Natural killer cell (primary cell): ENCODE results near the gene MR1. TPM values are rescaled to one million over a fixed set of nuclear protein-coding genes. Genes with fewer than 3 reads are reported as not detected.

Experiments used
- ATAC-seq, 3 donors: fragments of 150-1000 bp in 2 of 3; fragments of 200-7000 bp in 1 of 3; cut with Tn5 transposase; 1 replicate in 1 of 3; 2 replicates in 2 of 3; pipeline ENCODE4 v1.10.0; 2021; ENCODE audit warnings: mild to moderate bottlenecking in 2 of 3, moderate library complexity in 2 of 3
- DNase-seq, 2 donors: peaks; one replicate each; pipeline versions ENCODE4 v3.0.0 to v3.0.0-alpha.2; 2013 to 2021; ENCODE audit warnings: mixed read lengths in 1 of 2
- H3K27ac ChIP-seq: one replicate; pipeline ENCODE4 v1.5.1; 2013; ENCODE audit warnings: mild to moderate bottlenecking, low read length
- H3K27me3 ChIP-seq: one replicate; pipeline ENCODE4 v1.6.1; 2013; ENCODE audit warnings: low read length; ENCODE audit not compliant: control insufficient read depth, insufficient read depth
- H3K36me3 ChIP-seq: one replicate; pipeline ENCODE4 v1.6.1; 2013; ENCODE audit warnings: low read length; ENCODE audit not compliant: control insufficient read depth, insufficient read depth
- H3K4me1 ChIP-seq: one replicate; pipeline ENCODE4 v1.6.1; 2013; ENCODE audit warnings: low read length; ENCODE audit not compliant: control insufficient read depth, insufficient read depth
- H3K4me3 ChIP-seq: one replicate; pipeline ENCODE4 v1.5.1; 2013; ENCODE audit warnings: low read length
- H3K9me3 ChIP-seq: one replicate; pipeline ENCODE4 v1.6.1; 2013; ENCODE audit warnings: low read length; ENCODE audit not compliant: control insufficient read depth, insufficient read depth
- H3K27ac Mint-ChIP-seq, 2 donors: one replicate each; pipeline ENCODE4 v1.8.0; 2022; ENCODE audit warnings: mild to moderate bottlenecking in 2 of 2, mixed read lengths in 2 of 2, moderate library complexity in 1 of 2
- H3K27me3 Mint-ChIP-seq, 2 donors: one replicate each; pipeline ENCODE4 v1.8.0; 2022; ENCODE audit warnings: low read depth in 2 of 2, mixed read lengths in 2 of 2
- H3K36me3 Mint-ChIP-seq: one replicate; pipeline ENCODE4 v1.8.0; 2022; ENCODE audit warnings: mixed read lengths
- H3K4me1 Mint-ChIP-seq, 2 donors: one replicate each; pipeline ENCODE4 v1.8.0; 2022; ENCODE audit warnings: mixed read lengths in 2 of 2
- H3K4me3 Mint-ChIP-seq: one replicate; pipeline ENCODE4 v1.8.0; 2022; ENCODE audit warnings: mild to moderate bottlenecking, moderate library complexity, mixed read lengths
- H3K9me3 Mint-ChIP-seq, 2 donors: one replicate each; pipeline ENCODE4 v1.8.0; 2022; ENCODE audit warnings: mixed read lengths in 2 of 2
- CTCF ChIP-seq: fragments of 200-600 bp; IDR thresholded peaks from one replicate; pipeline ENCODE4 v1.8.0; 2022; ENCODE audit warnings: antibody characterized with exemption
- WGBS: methylation state at CpG from one replicate; pipeline ENCODE4 v1.1.7; 2013; ENCODE audit warnings: missing lambda C conversion rate; ENCODE audit not compliant: insufficient coverage; 5-methylcytosine and 5-hydroxymethylcytosine counted together
- intact Hi-C: fragments of 100-400 bp; cut with micrococcal nuclease; formaldehyde crosslinking; loops from one replicate; pipeline ENCODE4 v1.14.2; 2022
- total RNA-seq, 4 donors: library from RNA; stranded (reverse); fragments of 120-200 nt in 1 of 4; gene quantifications; one replicate each; pipeline versions ENCODE4 v1.2.3 to v1.2.4, GENCODE V29; 2013 to 2022

Gene MR1
- total RNA-seq, 3 donors from 2014 or later (not counting 1 experiment from before 2014, with no cell fraction given): 27.8 to 35.3 (median 34.6) TPM

GRCh38 chr1:181102841-181103240, 69.1 kb downstream of the MR1 start:
- Mint-ChIP-seq H3K36me3 (no peaks in the 10 kb centered on the region), H3K27ac (peak overlapping the region; percentile 21 to 98), H3K9me3 (no peaks in the 10 kb centered on the region), H3K4me1 (peaks cover 48 to 52% of the 10 kb centered on the region in 2 donors), H3K4me3 (no peak overlapping the region), H3K27me3 (peaks cover 0 to 18% of the 10 kb centered on the region in 2 donors)
- no peak for ATAC-seq
- Histone ChIP-seq H3K36me3 (no peaks in the 10 kb centered on the region), H3K9me3 (no peaks in the 10 kb centered on the region), H3K27me3 (no peaks in the 10 kb centered on the region), H3K4me3 (no peak overlapping the region), H3K4me1 (peaks cover 32% of the 10 kb centered on the region), H3K27ac (no peak overlapping the region)
- intact Hi-C loops: no loop called here
- TF ChIP-seq CTCF: no peak
- DNase-seq: no peak

GRCh38 chr1:181103399-181103798, 69.6 kb downstream of the MR1 start:
- H3K4me3 Mint-ChIP-seq: peak overlapping the region; percentile 93

GRCh38 chr1:181104042-181104789, 70.4 kb downstream of the MR1 start:
- Histone ChIP-seq H3K4me3 (peak overlapping the region; percentile 81), H3K36me3 (no peaks in the 10 kb centered on the region), H3K27me3 (no peaks in the 10 kb centered on the region), H3K27ac (peak overlapping the region; percentile 80), H3K4me1 (peaks cover 32% of the 10 kb centered on the region), H3K9me3 (no peaks in the 10 kb centered on the region)
- intact Hi-C loops: loop anchor here (1.0 to 2.0 kb wide), 2 partner anchors 12 to 59 kb away; no protein-coding TSS in a partner anchor
- peak overlapping the region; percentile 85 to 98 for H3K27ac Mint-ChIP-seq
- H3K4me3 Mint-ChIP-seq: peak overlapping the region; percentile 93
- no peaks in the 10 kb centered on the region for H3K9me3 Mint-ChIP-seq
- 35% methylated on average over 16 of the region's 17 CpGs for WGBS
- H3K27me3 Mint-ChIP-seq: peaks cover 0 to 19% of the 10 kb centered on the region in 2 donors
- ATAC-seq (peak in 1 of 3 donors; percentile 22), DNase-seq (peak in 1 of 2 donors; percentile 34)
- peaks cover 46 to 52% of the 10 kb centered on the region in 2 donors for H3K4me1 Mint-ChIP-seq
- TF ChIP-seq CTCF: no peak
- no peaks in the 10 kb centered on the region for H3K36me3 Mint-ChIP-seq

More at GRCh38 chr1:181103399-181103798, 69.6 kb downstream of the MR1 start:
- intact Hi-C loops: no loop called here
- Mint-ChIP-seq H3K36me3 (no peaks in the 10 kb centered on the region), H3K27ac (peak overlapping the region; percentile 85 to 98), H3K9me3 (no peaks in the 10 kb centered on the region), H3K4me1 (peaks cover 48 to 52% of the 10 kb centered on the region in 2 donors), H3K27me3 (peaks cover 0 to 15% of the 10 kb centered on the region in 2 donors)
- Histone ChIP-seq H3K27me3 (no peaks in the 10 kb centered on the region), H3K9me3 (no peaks in the 10 kb centered on the region), H3K4me3 (no peak overlapping the region), H3K36me3 (no peaks in the 10 kb centered on the region), H3K4me1 (peaks cover 32% of the 10 kb centered on the region), H3K27ac (no peak overlapping the region)
- ATAC-seq (no peak), DNase-seq (no peak)
- WGBS: 86% methylated on average over 7 of the region's 7 CpGs
- no peak for TF ChIP-seq CTCF
